Rectal smooth muscle tissue (tissue), 1 donor: ENCODE data around the gene GLI3.

Experiments
- H3K27ac ChIP-seq: one replicate; pipeline ENCODE4 v1.7.0; 2013; ENCODE audit warnings: low read depth, low read length, inconsistent platforms
- H3K27me3 ChIP-seq: one replicate; pipeline ENCODE4 v1.7.0; 2013; ENCODE audit warnings: low read length; ENCODE audit not compliant: control insufficient read depth, insufficient read depth
- H3K36me3 ChIP-seq: one replicate; pipeline ENCODE4 v1.7.0; 2013; ENCODE audit warnings: low read length; ENCODE audit not compliant: control insufficient read depth, insufficient read depth
- H3K4me1 ChIP-seq: one replicate; pipeline ENCODE4 v1.7.0; 2013; ENCODE audit warnings: low read length; ENCODE audit not compliant: control insufficient read depth, insufficient read depth
- H3K4me3 ChIP-seq: one replicate; pipeline ENCODE4 v1.7.0; 2013; ENCODE audit warnings: low read length
- H3K9ac ChIP-seq: one replicate; pipeline ENCODE4 v1.7.0; 2013; ENCODE audit warnings: low read length

GLI3 gene

DNA sequence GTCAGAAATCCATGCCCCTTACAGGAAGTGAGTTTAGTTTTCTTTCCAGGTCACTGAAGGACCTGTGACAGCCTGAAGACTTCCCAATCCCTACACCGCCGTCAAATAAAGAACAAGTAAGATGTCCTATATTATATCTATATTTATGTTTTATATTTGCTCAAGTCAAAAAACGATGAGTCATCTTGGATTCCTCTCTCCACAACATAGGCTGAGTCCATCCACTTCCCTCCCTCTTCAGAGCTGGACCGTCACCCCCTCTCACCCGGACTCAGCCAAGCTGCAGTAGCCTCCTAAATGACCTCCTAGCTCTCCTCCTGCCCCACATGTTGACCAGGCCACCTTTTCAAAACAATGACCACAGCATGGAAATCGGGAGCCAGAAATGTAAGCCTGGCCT is 53.5 kb downstream of the GLI3 start:
- Histone ChIP-seq H3K4me1 (peaks cover 5% of the 10 kb centered on the region), H3K9ac (no peak overlapping the region), H3K4me3 (no peak overlapping the region), H3K27ac (no peak overlapping the region), H3K36me3 (no peaks in the 10 kb centered on the region), H3K27me3 (no peaks in the 10 kb centered on the region)

DNA sequence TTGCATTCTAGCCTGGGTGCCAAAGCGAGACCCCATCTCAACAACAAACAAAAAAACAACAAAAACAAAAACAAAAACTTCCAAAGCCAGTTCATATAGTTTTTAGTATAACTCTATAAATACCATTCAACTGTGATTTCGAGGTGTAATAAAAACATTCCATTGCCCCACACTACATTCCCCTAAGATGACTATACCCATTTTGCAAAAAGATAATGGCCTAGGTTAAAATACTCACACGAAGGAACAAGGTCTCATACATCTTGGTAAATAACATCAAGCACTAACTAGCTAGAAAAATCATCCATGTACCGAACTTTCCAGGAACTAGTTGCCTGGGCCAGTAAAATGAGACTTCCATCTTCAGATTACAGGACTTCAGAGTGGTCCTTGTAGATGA is 55.4 kb downstream of the GLI3 start:
- H3K27me3 ChIP-seq = no peaks in the 10 kb centered on the region
- no peak overlapping the region for H3K9ac ChIP-seq
- no peak overlapping the region for H3K27ac ChIP-seq
- no peaks in the 10 kb centered on the region for H3K36me3 ChIP-seq
- peaks cover 10% of the 10 kb centered on the region for H3K4me1 ChIP-seq
- no peak overlapping the region for H3K4me3 ChIP-seq

DNA sequence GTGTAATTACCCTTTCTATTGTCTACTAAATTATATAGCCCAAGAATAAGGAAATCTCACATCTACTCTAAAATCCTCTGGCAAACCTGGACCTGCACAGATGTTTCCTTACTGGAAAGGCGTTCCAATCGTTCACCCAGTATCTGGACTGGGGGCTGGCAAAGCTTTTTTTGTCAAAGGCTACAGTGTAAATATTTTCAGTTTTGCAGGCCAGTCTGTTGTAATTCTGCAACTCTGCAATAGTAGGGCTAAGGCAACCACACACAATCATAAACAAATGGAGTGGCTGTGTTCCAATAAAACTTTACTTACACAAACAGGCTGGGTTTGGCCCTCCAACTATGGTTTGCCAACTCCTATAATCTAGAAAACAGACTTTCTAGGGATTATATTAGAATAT is 56.2 kb downstream of the GLI3 start:
- no peaks in the 10 kb centered on the region for H3K36me3 ChIP-seq
- H3K27ac ChIP-seq = no peak overlapping the region
- peaks cover 6% of the 10 kb centered on the region for H3K4me1 ChIP-seq
- no peak overlapping the region for H3K4me3 ChIP-seq
- H3K27me3 ChIP-seq = no peaks in the 10 kb centered on the region
- no peak overlapping the region for H3K9ac ChIP-seq

DNA sequence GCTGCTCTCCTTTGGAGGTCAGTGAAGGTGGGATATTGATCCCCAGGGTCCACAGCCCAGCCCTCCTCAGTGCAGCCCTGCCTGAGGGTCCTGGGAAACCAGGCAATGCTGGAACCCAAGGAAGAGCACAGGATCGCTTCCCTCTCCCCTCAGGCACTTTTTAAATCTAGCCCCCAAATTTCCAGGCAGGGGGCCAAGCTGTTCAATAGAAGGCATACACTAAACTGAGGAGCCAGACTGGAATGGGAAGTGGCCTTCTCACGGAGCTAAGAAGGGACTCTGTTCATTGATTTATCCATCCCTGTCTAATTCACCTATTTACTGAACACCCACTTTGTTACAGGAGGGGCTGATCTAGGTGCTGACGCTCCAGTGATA is 60.3 kb downstream of the GLI3 start:
- H3K4me3 ChIP-seq = no peak overlapping the region
- no peak overlapping the region for H3K27ac ChIP-seq
- H3K4me1 ChIP-seq = peaks cover 12% of the 10 kb centered on the region
- no peak overlapping the region for H3K9ac ChIP-seq
- H3K36me3 ChIP-seq = no peaks in the 10 kb centered on the region
- H3K27me3 ChIP-seq = no peaks in the 10 kb centered on the region

DNA sequence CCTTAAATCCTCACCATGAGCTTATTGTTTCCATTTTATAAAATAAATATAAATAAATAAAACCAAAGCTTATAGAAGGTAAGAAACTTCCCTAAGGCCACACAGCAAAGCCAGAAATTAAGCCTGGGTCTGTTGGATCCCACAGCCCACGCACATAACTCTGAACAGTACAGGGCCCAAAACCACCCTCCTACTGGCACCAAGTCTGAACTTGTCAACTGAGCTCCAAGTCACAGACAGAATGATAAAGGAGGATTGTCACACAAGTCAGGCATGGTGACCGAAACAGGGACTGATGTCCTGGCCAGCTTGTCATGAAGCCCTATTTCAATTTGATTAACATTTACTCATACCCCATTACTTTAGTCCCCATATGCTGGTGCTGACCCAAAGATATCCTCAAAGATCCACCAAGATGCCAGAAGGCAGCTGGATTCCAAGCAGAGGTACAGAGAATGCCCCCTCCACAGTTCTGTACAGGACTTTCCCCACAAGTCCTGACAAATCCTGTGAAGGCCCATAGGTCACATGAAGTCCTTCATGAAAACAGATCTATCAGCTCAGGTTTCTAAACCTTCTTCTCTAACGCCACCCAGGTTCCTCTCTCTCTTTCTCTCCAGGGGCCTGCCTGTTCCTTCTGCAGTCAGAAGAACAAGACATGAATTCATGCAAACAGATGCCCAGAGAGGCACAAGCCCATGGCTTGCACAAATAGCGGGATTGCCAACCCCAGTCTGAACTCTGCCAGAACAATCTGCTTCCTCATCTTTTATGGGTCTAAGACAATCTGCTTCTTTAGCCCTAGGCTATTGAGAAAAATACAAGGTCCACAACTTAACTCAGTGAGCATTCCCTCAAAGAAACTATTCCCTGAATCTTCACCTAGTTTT is 60.9 kb downstream of the GLI3 start:
- no peak overlapping the region for H3K27ac ChIP-seq
- H3K27me3 ChIP-seq = no peaks in the 10 kb centered on the region
- H3K9ac ChIP-seq = no peak overlapping the region
- H3K36me3 ChIP-seq = no peaks in the 10 kb centered on the region
- H3K4me3 ChIP-seq = no peak overlapping the region
- H3K4me1 ChIP-seq = peaks cover 12% of the 10 kb centered on the region

DNA sequence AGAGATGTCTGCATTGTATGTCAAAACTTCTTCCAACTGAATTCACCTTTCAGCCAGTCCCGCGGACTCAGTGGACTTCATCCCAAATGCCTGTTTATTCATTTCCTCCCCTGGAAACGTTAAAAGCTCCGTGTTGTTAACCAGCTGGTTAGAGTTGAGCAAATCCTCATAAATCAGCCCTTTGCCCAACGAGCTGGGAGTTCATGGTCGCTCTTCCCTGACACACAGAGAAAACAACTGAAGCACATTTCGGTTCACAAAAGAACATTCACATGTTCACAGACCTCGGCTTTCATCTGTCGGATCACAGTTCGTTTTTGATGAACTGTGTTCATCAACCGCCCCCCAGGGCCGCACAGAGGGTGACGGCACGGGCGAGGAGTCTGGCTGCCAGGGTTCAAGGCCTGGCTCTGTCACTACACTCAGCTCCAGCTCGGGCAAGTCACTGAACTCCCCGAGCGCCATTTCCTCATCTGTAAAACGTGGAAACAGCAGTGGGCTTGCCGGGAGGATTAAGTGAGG is 62.6 kb downstream of the GLI3 start:
- peak overlapping the region; percentile 48 for H3K27ac ChIP-seq

DNA sequence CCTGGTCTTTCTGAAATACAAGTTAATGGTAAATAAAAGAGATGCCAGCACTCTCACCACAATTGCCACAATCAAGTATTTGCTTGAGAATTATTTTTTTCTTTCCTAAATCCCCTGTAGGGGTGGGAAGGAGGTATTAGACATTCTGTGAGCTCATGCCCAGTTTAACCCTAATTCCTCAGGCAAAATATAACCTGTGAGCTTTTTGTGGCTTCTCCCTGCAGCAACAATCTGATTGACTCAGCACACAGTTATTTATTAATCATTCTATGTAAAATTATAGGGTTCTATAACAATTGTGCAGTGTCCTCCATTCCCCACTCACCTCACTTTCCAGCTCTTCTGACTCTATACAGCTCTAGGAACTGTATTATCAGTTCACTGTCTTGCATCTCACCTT is 66.3 kb downstream of the GLI3 start:
- Histone ChIP-seq H3K4me1 (peaks cover 8% of the 10 kb centered on the region), H3K36me3 (no peaks in the 10 kb centered on the region), H3K27ac (no peak overlapping the region), H3K4me3 (no peak overlapping the region), H3K27me3 (no peaks in the 10 kb centered on the region), H3K9ac (no peak overlapping the region)

More for the DNA sequence above, 62.6 kb downstream of the GLI3 start:
- no peaks in the 10 kb centered on the region for H3K27me3 ChIP-seq
- H3K36me3 ChIP-seq = no peaks in the 10 kb centered on the region
- peaks cover 12% of the 10 kb centered on the region for H3K4me1 ChIP-seq
- H3K9ac ChIP-seq = no peak overlapping the region
- no peak overlapping the region for H3K4me3 ChIP-seq

DNA sequence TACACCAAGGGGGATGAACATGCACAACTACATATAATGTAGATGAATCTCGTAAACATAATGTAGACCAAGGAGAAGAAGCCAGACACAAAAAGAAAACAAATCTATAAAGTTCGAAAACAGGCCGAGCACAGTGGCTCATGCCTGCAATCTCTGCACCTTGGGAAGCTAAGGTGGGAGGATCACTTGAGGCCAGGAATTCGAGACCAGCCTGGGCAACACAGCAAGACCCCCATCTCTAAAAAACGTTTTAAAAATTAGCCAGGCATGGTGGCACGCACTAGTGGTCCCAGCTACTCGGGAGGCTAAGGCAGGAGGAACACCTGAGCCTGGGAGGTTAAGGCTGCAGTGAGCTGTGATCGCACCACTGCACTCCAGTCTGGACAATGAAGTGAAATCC is 68.5 kb downstream of the GLI3 start:
- no peak overlapping the region for H3K27ac ChIP-seq
- no peak overlapping the region for H3K9ac ChIP-seq
- H3K4me3 ChIP-seq = no peak overlapping the region
- H3K36me3 ChIP-seq = no peaks in the 10 kb centered on the region
- H3K27me3 ChIP-seq = no peaks in the 10 kb centered on the region
- no peaks in the 10 kb centered on the region for H3K4me1 ChIP-seq

DNA sequence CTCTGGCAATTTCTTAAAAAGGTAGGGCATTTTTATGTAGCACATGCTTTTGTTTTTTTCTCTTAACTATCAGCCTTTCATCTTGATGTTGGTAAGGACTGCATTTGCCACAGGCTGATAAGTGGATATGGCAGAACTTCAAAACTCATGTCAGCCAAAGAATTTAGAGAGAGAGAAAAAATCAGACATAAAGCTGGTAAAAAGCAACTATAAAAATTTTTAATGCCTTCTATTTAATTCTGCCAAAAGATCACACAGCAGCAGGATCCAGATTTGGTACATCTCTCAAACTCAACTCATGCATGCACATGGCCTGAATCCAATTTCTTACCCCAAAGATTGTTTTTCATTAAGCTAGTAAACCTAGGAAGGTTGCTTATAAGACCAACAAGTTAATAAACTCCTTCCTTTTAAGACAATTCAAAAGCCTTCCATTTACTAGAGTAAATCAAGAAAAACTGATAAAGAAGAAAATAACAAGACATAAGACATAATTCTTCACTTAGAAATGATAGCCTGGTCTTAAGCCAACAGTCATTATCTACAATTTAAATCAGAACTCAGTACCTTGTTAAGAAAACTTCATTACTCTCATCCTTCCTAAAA is 69.3 kb downstream of the GLI3 start:
- Histone ChIP-seq H3K27me3 (no peaks in the 10 kb centered on the region), H3K36me3 (no peaks in the 10 kb centered on the region), H3K9ac (no peak overlapping the region), H3K27ac (no peak overlapping the region), H3K4me1 (no peaks in the 10 kb centered on the region), H3K4me3 (no peak overlapping the region)

DNA sequence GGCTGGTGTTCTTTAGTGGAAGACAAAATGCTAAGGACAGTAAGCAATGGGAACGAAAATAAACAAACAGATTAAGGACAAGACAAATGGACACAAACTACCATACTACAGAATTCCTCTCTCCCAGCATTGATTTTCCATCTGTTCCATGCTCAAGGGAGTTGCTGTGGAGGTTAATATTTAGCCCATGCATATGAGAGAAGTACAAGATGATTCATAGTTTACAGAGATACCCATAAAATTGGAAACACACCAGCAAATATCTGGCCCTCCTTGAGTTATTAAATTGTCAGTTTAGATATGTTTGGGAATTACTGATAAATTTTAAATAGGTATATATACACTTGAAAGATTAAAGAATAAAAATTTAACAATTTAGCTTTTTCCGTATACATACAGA is 69.8 kb downstream of the GLI3 start:
- H3K27me3 ChIP-seq = no peaks in the 10 kb centered on the region
- H3K27ac ChIP-seq = no peak overlapping the region
- no peaks in the 10 kb centered on the region for H3K4me1 ChIP-seq
- H3K4me3 ChIP-seq = no peak overlapping the region
- H3K9ac ChIP-seq = no peak overlapping the region
- no peaks in the 10 kb centered on the region for H3K36me3 ChIP-seq

DNA sequence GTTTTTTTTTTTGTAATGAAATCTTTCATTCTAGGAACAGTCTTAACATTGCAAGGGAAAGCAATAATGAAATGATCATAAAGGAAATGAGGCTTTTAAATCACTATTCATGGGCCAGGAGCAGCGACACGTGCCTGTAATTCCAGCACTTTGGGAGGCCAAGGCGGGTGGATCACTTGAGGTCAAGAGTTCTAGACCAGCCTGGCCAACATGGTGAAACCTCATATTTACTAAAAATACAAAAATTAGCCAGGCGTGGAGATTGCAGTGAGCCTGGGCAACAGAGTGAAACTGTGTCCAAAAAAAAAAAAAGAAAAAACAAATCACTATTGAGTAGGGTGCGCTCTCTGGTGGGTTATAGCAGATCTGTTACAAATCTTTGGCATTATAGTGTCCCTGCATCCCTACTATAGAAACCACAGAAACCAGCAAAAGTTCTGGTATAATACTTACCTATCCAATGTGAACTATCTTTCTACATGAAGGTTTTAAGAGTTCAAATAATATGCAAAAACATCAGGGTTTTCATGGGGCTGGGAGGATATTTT is 72.1 kb downstream of the GLI3 start:
- peaks cover 3% of the 10 kb centered on the region for H3K4me1 ChIP-seq
- no peaks in the 10 kb centered on the region for H3K36me3 ChIP-seq
- H3K9ac ChIP-seq = no peak overlapping the region
- H3K4me3 ChIP-seq = no peak overlapping the region
- no peaks in the 10 kb centered on the region for H3K27me3 ChIP-seq
- no peak overlapping the region for H3K27ac ChIP-seq

DNA sequence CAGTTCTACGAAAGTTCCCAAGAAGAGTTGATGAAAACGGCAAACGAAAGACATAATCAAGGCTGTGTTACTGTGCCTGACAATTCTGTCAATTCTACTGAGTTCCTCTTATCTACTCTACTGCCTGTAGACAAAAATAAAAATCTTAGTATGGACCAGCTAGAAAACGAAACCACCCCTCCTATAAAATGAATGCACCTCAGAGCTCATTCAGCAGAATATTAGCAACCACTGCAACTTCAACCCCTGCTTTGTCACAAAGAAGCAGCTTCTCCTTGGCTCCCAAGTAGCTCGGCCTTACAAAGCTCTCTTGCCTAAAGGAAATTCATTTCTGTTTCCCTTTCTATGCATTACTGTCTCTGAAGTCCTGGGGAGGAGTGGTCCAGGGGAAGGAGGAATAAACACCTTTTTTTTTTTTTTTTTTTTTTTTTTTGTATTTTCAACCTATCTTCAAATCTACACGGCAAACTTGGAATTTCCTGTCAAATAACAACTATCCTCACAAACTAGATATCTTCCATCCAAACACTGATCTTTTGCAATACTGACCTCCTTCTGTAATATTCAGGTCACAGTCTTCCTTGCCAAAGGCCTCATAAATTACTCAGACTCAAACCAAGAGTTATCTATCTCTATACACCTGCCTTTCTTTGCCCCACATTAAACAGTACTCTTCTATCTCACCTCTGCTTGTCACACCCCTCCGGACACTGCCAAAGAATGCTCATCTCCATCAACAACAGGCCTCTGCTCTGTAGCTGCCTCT is 74.3 kb downstream of the GLI3 start:
- Histone ChIP-seq H3K27ac (no peak overlapping the region), H3K36me3 (no peaks in the 10 kb centered on the region), H3K4me3 (no peak overlapping the region), H3K9ac (no peak overlapping the region), H3K27me3 (no peaks in the 10 kb centered on the region), H3K4me1 (peaks cover 8% of the 10 kb centered on the region)
